Loucy (cell line): ENCODE data around the gene CRYAA.
"Not testable (repeated sequence)": the region's sequence is repeated elsewhere in the genome, so short reads cannot be mapped to it uniquely, and the experiment has no call there.

ENCODE experiments used
- CTCF ChIP-seq: fragments of 200-600 bp; sonication (generic); conservative IDR thresholded peaks from 2 replicates; pipeline ENCODE4 v1.5.1; 2014; ENCODE audit warnings: mild to moderate bottlenecking, antibody characterized with exemption, low read length
- EZH2phosphoT487 ChIP-seq: fragments of 200-600 bp; IDR thresholded peaks from 2 replicates; pipeline ENCODE4 v1.6.1; 2018; ENCODE audit warnings: antibody characterized with exemption, mild to moderate bottlenecking, moderate library complexity, borderline replicate concordance

- TF ChIP-seq CTCF, EZH2phosphoT487: not testable (repeated sequence)
These were observed 550 bp downstream of the CRYAA start for GRCh38 chr21:43169230-43169886.
